HEK293 (cell line): ENCODE data around the gene FYCO1.

Experiments
- ZBTB1 ChIP-seq: fragments of 450-650 bp; formaldehyde crosslinking; IDR thresholded peaks from 2 replicates; pipeline ENCODE4 v1.5.1; 2016; ENCODE audit warnings: missing biosample characterization, missing genetic modification characterization
- ZBTB48 ChIP-seq: fragments of 450-650 bp; formaldehyde crosslinking; IDR thresholded peaks from 2 replicates; pipeline ENCODE4 v1.5.1; 2016; ENCODE audit warnings: missing biosample characterization, missing genetic modification characterization
- ZBTB8A ChIP-seq: fragments of 450-650 bp; formaldehyde crosslinking; IDR thresholded peaks from 2 replicates; pipeline ENCODE4 v1.5.1; 2016; ENCODE audit warnings: missing biosample characterization, missing genetic modification characterization
- ZNF18 ChIP-seq: fragments of 450-650 bp; formaldehyde crosslinking; IDR thresholded peaks from 2 replicates; pipeline ENCODE4 v1.5.1; 2016; ENCODE audit warnings: missing biosample characterization, missing genetic modification characterization
- ZNF473 ChIP-seq: fragments of 450-650 bp; formaldehyde crosslinking; IDR thresholded peaks from 2 replicates; pipeline ENCODE4 v1.5.1; 2017; ENCODE audit warnings: missing biosample characterization, missing genetic modification characterization

GRCh38 chr3:45987368-45988291 is 8.0 kb downstream of the FYCO1 start:
- TF ChIP-seq ZNF18 (tag by site-specific recombination), result no peak
- TF ChIP-seq ZNF473 (tag by site-specific recombination), result no peak
- TF ChIP-seq ZBTB48 (tag by site-specific recombination), result no peak
- no peak for TF ChIP-seq ZBTB1 (tag by site-specific recombination)
- TF ChIP-seq ZBTB8A (tag by site-specific recombination), result no peak
